Esophagus muscularis mucosa (tissue), 4 donors: ENCODE measurements around the gene UNKL. TPM values are rescaled to one million over a fixed set of nuclear protein-coding genes. Genes with fewer than 3 reads are reported as not detected.

Experiments
- DNase-seq: peaks from one replicate; pipeline ENCODE4 v3.0.0-alpha.2; 2017; ENCODE audit errors: extremely low spot score
- H3K27ac ChIP-seq, 4 donors: fragments of 200-600 bp; sonication (generic); replicated peaks in 1 of 4; 1 replicate in 3 of 4; 2 replicates in 1 of 4; pipeline ENCODE4 v1.5.1; 2016 to 2019; ENCODE audit warnings: mild to moderate bottlenecking in 1 of 4
- H3K27me3 ChIP-seq, 4 donors: fragments of 200-600 bp; sonication (generic); one replicate each; pipeline versions ENCODE4 v1.5.1 to v1.6.0; 2016 to 2019
- H3K36me3 ChIP-seq, 4 donors: fragments of 200-600 bp; sonication (generic); one replicate each; pipeline ENCODE4 v1.5.1; 2016 to 2019
- H3K4me1 ChIP-seq, 4 donors: fragments of 200-600 bp; sonication (generic); one replicate each; pipeline ENCODE4 v1.5.1; 2016 to 2019
- H3K4me3 ChIP-seq, 4 donors: fragments of 200-600 bp; sonication (generic); 1 replicate in 2 of 4; 2 replicates in 2 of 4; pipeline ENCODE4 v1.5.1; 2016 to 2019; ENCODE audit warnings: mild to moderate bottlenecking in 4 of 4, moderate library complexity in 1 of 4
- H3K9me3 ChIP-seq, 4 donors: fragments of 200-600 bp; sonication (generic); 1 replicate in 3 of 4; 2 replicates in 1 of 4; pipeline ENCODE4 v1.5.1; 2016 to 2019
- EP300 ChIP-seq: sonication (generic); formaldehyde crosslinking; IDR thresholded peaks from one replicate; pipeline ENCODE4 v1.6.1; 2017; ENCODE audit warnings: antibody characterized with exemption
- POLR2A ChIP-seq: fragments of 450-650 bp; IDR thresholded peaks from one replicate; pipeline ENCODE4 v1.6.1; 2017; ENCODE audit warnings: antibody characterized with exemption, moderate library complexity, mild to moderate bottlenecking, low read depth
- POLR2AphosphoS5 ChIP-seq, 2 donors: sonication (generic); formaldehyde crosslinking; IDR thresholded peaks; one replicate each; pipeline ENCODE4 v1.6.1; 2017; ENCODE audit warnings: antibody characterized with exemption in 2 of 2
- WGBS: methylation state at CpG from one replicate; pipeline ENCODE4 v1.1.5; 2018; 5-methylcytosine and 5-hydroxymethylcytosine counted together
- intact Hi-C: fragments of 100-400 bp; cut with DNase I; formaldehyde crosslinking; loops from one replicate; pipeline ENCODE4 v1.15.1; 2023
- total RNA-seq, 4 donors: library from RNA; depleted of rRNA; stranded (reverse); fragments of >200 nt; gene quantifications; one replicate each; pipeline versions ENCODE4 v1.1.0 to v1.2.1, GENCODE V29; 2016
- TF ChIP-seq, protein P1 (sequence below), 3 experiments: fragments of 200-600 bp in 2 of 3; fragments of 450-650 bp in 1 of 3; sonication (generic) in 2 of 3; IDR thresholded peaks; one replicate each; pipeline ENCODE4 v1.5.1; 2017 to 2019; ENCODE audit warnings: antibody characterized with exemption in 3 of 3, mild to moderate bottlenecking in 2 of 3, moderate library complexity in 1 of 3

Gene UNKL
- total RNA-seq, 4 donors from 2014 or later, result 9.3 to 23.7 (median 16.5) TPM

GRCh38 chr16:1450218-1450617, 35.7 kb upstream of the UNKL start:
- no peak for DNase-seq
- intact Hi-C loops, result no loop called here

GRCh38 chr16:1449201-1449788, 34.8 kb upstream of the UNKL start:
- H3K27ac ChIP-seq, result no peak overlapping the region
- TF ChIP-seq, protein P1, sequence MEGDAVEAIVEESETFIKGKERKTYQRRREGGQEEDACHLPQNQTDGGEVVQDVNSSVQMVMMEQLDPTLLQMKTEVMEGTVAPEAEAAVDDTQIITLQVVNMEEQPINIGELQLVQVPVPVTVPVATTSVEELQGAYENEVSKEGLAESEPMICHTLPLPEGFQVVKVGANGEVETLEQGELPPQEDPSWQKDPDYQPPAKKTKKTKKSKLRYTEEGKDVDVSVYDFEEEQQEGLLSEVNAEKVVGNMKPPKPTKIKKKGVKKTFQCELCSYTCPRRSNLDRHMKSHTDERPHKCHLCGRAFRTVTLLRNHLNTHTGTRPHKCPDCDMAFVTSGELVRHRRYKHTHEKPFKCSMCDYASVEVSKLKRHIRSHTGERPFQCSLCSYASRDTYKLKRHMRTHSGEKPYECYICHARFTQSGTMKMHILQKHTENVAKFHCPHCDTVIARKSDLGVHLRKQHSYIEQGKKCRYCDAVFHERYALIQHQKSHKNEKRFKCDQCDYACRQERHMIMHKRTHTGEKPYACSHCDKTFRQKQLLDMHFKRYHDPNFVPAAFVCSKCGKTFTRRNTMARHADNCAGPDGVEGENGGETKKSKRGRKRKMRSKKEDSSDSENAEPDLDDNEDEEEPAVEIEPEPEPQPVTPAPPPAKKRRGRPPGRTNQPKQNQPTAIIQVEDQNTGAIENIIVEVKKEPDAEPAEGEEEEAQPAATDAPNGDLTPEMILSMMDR (IDR thresholded peaks at IDR 0.05), result no peak
- TF ChIP-seq EP300, result no peak
- no peak for TF ChIP-seq POLR2A
- no peak for TF ChIP-seq POLR2AphosphoS5 (IDR thresholded peaks at IDR 0.05)
- 86% methylated on average over 17 of the region's 25 CpGs for WGBS
- no peak overlapping the region for H3K4me3 ChIP-seq
- no peaks in the 10 kb centered on the region for H3K4me1 ChIP-seq
- H3K27me3 ChIP-seq, result no peaks in the 10 kb centered on the region
- DNase-seq, result no peak
- H3K36me3 ChIP-seq, result peaks cover 45 to 95% (median 92%) of the 10 kb centered on the region in 4 donors
- intact Hi-C loops, result no loop called here
- H3K9me3 ChIP-seq, result no peaks in the 10 kb centered on the region

More at GRCh38 chr16:1450218-1450617, 35.7 kb upstream of the UNKL start:
- Histone ChIP-seq H3K27ac (no peak overlapping the region), H3K9me3 (no peaks in the 10 kb centered on the region), H3K36me3 (peaks cover 54 to 100% (median 100%) of the 10 kb centered on the region in 4 donors), H3K4me1 (no peaks in the 10 kb centered on the region), H3K27me3 (no peaks in the 10 kb centered on the region), H3K4me3 (no peak overlapping the region)
- TF ChIP-seq, protein P1 (IDR thresholded peaks at IDR 0.05), result no peak
- WGBS, result 91% methylated on average over 28 of the region's 29 CpGs

GRCh38 chr16:1448536-1449116, 34.1 kb upstream of the UNKL start:
- WGBS, result 98% methylated on average over 11 of the region's 30 CpGs

GRCh38 chr16:1447965-1448364, 33.5 kb upstream of the UNKL start:
- H3K27me3 ChIP-seq, result no peaks in the 10 kb centered on the region
- H3K9me3 ChIP-seq, result no peaks in the 10 kb centered on the region
- H3K27ac ChIP-seq, result no peak overlapping the region
- 93% methylated on average over 11 of the region's 11 CpGs for WGBS
- intact Hi-C loops, result no loop called here
- peaks cover 31 to 82% (median 79%) of the 10 kb centered on the region in 4 donors for H3K36me3 ChIP-seq
- H3K4me3 ChIP-seq, result no peak overlapping the region
- H3K4me1 ChIP-seq, result no peaks in the 10 kb centered on the region
- DNase-seq, result no peak
- TF ChIP-seq POLR2A, result no peak
- TF ChIP-seq POLR2AphosphoS5 (IDR thresholded peaks at IDR 0.05), result no peak
- TF ChIP-seq EP300, result no peak
- TF ChIP-seq, protein P1 (IDR thresholded peaks at IDR 0.05), result no peak

More at GRCh38 chr16:1448536-1449116, 34.1 kb upstream of the UNKL start:
- H3K4me1 ChIP-seq, result no peaks in the 10 kb centered on the region
- intact Hi-C loops, result no loop called here
- H3K27ac ChIP-seq, result no peak overlapping the region
- H3K4me3 ChIP-seq, result no peak overlapping the region
- no peaks in the 10 kb centered on the region for H3K9me3 ChIP-seq
- H3K27me3 ChIP-seq, result no peaks in the 10 kb centered on the region
- no peak for DNase-seq
- peaks cover 38 to 89% (median 86%) of the 10 kb centered on the region in 4 donors for H3K36me3 ChIP-seq
- TF ChIP-seq, protein P1 (IDR thresholded peaks at IDR 0.05), result no peak
- no peak for TF ChIP-seq EP300
